C4-2B (cell line): ENCODE data around the gene RBMY1D.
"Not testable (repeated sequence)": the region's sequence is repeated elsewhere in the genome, so short reads cannot be mapped to it uniquely, and the experiment has no call there.

Experiments used
- CTCF ChIP-seq: fragments of 450-650 bp; conservative IDR thresholded peaks from 2 replicates; pipeline ENCODE4 v1.5.1; 2017; ENCODE audit warnings: mild to moderate bottlenecking
- ZFX ChIP-seq: fragments of 450-650 bp; IDR thresholded peaks from 2 replicates; pipeline ENCODE4 v1.6.1; 2017

GRCh38 chrY:21917932-21918331 lies 23.6 kb upstream of the RBMY1D start, which contains the start of gene RBMY1E:
- not testable (repeated sequence) for TF ChIP-seq CTCF, ZFX
